SK-N-MC (cell line): Measurements from ENCODE around the gene RELL1.

Experiments used
- EZH2 ChIP-seq: fragments of 200-600 bp; sonication (generic); IDR thresholded peaks from one replicate; pipeline ENCODE4 v1.6.1; 2017; ENCODE audit warnings: antibody characterized with exemption
- FOXP2 ChIP-seq: optimal IDR thresholded peaks from 2 replicates; pipeline ENCODE3; 2011; ENCODE audit warnings: mild to moderate bottlenecking, moderate library complexity; ENCODE audit not compliant: insufficient read depth; ENCODE audit errors: extremely low read length, control extremely low read depth
- POLR2AphosphoS5 ChIP-seq: IDR thresholded peaks from 2 replicates; pipeline ENCODE4 v1.6.1; 2012; ENCODE audit warnings: mild to moderate bottlenecking, low read depth, low read length, borderline replicate concordance

GRCh38 chr4:37632836-37633235 is 53.3 kb downstream of the RELL1 start:
- TF ChIP-seq EZH2 (no peak), POLR2AphosphoS5 (no peak), FOXP2 (no peak)
